Neural cell (in vitro differentiated cells): ENCODE results near the gene GNG3.

Source experiments
- CTCF ChIP-seq: fragments of 450-650 bp; IDR thresholded peaks from 2 replicates; pipeline ENCODE4 v1.5.1; 2014; ENCODE audit warnings: antibody characterized with exemption, mild to moderate bottlenecking, moderate library complexity; ENCODE audit not compliant: poor library complexity, severe bottlenecking
- EZH2 ChIP-seq: fragments of 200-600, 300-800 bp; shearing (Covaris generic), sonication (generic); IDR thresholded peaks from 2 replicates; pipeline ENCODE4 v1.6.1; 2014; ENCODE audit warnings: antibody characterized with exemption, low read length, borderline replicate concordance, mild to moderate bottlenecking; ENCODE audit not compliant: insufficient read depth, poor library complexity, severe bottlenecking
- POLR2AphosphoS5 ChIP-seq: IDR thresholded peaks from 2 replicates; pipeline ENCODE4 v1.6.1; 2012
- RAD21 ChIP-seq: fragments of 450-650 bp; conservative IDR thresholded peaks from 2 replicates; pipeline ENCODE4 v1.6.1; 2014; ENCODE audit warnings: antibody characterized with exemption, mild to moderate bottlenecking, moderate library complexity

- TF ChIP-seq CTCF (no peak), POLR2AphosphoS5 (no peak), RAD21 (no peak), EZH2 (no peak)
Measured at GRCh38 chr11:62687508-62688396, 19.7 kb upstream of the GNG3 start.
